SH-SY5Y (cell line): ENCODE data around the gene EFHD2.

Experiments
- GATA2 ChIP-seq: IDR thresholded peaks from 2 replicates; pipeline ENCODE4 v1.6.1; 2011; ENCODE audit warnings: mild to moderate bottlenecking, low read depth, low read length
- GATA3 ChIP-seq: IDR thresholded peaks from 2 replicates; pipeline ENCODE4 v1.6.1; 2011; ENCODE audit warnings: low read depth, mild to moderate bottlenecking, low read length, moderate library complexity

DNA sequence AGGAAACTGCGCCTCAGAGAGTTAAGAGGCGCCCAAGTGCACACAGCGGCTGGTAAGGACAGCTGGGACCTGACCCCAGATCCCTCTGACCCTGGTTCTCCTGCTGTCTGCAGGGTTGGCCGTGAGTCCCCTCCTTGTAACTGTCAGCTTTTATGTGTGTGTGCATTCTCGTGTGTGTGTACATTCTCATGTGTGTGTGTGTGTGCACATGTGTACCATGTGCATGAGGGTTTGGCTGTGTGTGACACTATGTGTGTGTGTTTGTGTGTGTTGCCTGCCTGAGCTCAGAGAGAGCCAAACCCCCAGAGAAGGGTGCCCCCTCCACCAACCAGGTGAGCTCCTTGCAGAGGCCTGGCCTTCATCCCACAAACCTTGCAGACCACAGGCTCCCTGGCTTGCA is 25.9 kb upstream of the EFHD2 start:
- no peak for TF ChIP-seq GATA2
- no peak for TF ChIP-seq GATA3
